Endometrium (tissue), 2 donors: Measurements from ENCODE around the gene BOLL.
A peak's percentile ranks its signal among the peaks of the same experiment; 100 is the strongest.
"Not testable (repeated sequence)": the region's sequence is repeated elsewhere in the genome, so short reads cannot be mapped to it uniquely, and the experiment has no call there.

Experiments
- FAIRE-seq: peaks from 2 replicates; lab custom pipeline; 2012; peaks lifted over from hg19 to GRCh38; lab: Jason Lieb, UNC
- donor health status: control.
- donor health status: control.

Gene BOLL, protein sequence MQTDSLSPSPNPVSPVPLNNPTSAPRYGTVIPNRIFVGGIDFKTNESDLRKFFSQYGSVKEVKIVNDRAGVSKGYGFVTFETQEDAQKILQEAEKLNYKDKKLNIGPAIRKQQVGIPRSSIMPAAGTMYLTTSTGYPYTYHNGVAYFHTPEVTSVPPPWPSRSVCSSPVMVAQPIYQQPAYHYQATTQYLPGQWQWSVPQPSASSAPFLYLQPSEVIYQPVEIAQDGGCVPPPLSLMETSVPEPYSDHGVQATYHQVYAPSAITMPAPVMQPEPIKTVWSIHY

DNA sequence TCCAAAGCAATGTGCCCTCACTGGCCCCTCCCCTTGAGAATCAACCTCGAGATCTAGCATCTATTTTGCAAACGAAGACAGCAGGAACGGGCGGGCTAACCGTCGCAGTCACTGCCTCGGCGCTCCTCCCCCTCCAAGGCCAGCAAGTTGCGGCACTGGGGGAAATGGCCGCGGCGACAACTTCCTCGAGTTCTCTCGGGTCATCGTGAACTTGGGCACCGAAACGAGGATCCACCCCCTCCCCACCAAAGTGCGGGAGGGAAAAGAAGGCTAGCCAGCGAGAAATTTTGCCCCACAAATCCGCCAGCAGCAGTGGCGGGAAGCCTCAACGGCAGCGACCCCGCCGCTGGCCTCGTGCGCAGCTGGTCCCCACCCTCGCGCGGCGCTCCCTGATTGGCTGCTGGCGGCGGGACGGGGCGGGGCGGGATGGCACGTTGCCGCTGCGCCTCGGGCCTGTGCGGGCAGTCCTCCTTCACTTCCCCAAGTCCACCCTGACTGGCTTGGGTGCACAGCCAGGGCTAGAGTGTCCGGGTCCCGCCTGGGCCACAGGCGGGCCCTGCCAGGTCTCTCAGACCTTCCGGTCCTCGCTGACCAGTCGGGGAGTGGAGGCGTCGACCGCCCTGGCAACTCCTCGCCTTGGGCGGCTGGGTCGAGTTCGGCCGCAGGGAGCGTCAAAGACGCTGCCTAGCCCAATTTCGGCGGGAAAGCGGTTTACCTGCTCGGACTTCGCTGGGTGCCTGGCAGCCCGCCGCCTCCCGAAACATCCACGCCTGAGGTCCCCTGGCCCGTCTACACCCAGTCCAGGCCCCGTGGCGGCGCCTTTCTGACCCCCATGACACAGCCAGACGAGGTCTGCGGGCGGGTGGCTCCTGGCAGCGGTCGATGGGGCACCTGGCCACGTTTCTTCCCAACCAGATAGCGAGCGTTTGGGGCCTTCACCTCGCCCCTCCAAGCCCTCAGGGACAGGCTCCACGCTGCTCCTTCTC is at the start of gene BOLL:
Gene BOLL, minus strand, starts transcription at position 364 of the 986 bp plus-strand sequence. CDS start 3,469 bp downstream, outside the sequence.
- FAIRE-seq = no peak

DNA sequence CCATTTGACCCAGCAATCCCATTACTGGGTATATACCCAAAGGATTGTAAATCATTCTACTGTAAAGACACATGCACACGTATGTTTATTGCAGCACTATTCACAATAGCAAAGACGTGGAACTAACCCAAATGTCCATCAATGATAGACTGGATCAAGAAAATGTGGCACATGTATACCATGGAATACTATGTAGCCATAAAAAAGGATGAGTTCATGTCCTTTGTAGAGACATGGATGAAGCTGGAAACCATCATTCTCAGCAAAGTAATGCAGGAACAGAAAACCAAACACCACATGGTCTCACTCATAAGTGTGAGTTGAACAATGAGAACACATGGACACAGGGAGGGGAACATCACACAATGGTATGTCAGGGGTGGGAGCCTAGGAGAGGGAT is 49.7 kb upstream of the BOLL start:
- not testable (repeated sequence) for FAIRE-seq

DNA sequence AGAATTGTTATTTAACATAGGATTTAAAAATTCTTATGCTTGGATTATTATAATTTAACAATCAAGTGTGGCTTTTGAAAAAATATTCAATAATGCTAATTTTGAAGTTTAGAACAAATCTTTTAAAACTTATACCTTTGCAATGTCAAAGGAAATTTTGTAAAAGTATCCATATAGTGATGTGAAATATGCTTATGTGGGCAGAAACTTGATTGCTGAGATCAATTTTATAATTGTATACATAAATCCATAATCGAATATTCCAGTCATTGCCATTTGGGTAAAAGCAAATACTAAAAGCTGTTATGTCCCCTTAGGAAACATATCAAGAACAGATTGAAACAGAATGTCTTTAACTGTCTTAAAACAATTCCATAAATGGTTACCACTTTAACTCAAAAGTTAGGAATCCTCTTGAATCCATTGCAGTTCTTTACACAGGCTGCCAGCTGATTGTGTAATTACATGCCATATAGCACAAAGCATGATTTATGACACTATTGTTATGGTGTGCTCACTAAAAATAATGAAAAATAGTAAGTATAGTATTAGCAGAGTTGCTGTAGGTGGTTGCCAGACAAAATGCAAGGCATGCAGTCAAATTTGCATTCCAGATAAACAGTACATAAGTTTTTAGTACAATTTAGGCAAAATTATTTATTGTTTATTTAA is 43.5 kb upstream of the BOLL start:
- no peak for FAIRE-seq

DNA sequence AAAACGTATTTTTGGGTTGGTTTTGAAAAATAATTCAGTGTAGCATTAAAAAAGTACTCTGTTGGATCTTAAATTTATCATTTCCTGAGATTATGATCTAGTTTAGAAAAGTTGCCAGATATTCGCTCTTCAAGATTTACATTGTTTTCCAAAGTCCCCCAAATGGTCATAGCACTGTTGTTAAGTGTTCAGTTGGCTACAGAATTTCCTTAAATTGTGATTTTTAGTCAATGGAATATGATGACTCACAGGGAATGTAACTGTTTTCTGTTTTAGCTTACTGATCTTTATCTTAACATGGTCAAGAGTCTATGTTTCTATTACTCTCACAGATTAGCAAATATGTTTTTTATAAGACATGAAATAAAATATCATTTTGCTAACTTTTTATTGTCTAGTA is 42.5 kb upstream of the BOLL start:
- FAIRE-seq = no peak

DNA sequence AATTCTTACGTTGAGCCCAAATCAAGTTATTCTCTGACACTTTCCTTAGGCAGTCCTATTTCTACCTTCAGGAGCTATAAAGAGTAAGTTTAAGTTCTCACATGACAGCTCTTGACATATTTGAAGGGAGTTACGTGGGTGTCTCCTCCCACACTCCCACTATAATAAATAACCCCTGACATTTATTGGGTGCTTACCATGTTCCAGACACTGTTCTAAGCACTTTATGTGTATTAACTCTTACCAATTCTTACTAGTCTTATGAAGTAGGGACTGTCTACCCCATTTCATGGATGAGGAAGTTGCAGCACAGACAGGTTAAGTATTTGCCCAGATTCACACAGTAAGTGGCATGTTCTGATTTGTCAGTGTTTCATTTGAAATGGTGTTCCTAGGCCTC is 37.2 kb upstream of the BOLL start:
- no peak for FAIRE-seq

DNA sequence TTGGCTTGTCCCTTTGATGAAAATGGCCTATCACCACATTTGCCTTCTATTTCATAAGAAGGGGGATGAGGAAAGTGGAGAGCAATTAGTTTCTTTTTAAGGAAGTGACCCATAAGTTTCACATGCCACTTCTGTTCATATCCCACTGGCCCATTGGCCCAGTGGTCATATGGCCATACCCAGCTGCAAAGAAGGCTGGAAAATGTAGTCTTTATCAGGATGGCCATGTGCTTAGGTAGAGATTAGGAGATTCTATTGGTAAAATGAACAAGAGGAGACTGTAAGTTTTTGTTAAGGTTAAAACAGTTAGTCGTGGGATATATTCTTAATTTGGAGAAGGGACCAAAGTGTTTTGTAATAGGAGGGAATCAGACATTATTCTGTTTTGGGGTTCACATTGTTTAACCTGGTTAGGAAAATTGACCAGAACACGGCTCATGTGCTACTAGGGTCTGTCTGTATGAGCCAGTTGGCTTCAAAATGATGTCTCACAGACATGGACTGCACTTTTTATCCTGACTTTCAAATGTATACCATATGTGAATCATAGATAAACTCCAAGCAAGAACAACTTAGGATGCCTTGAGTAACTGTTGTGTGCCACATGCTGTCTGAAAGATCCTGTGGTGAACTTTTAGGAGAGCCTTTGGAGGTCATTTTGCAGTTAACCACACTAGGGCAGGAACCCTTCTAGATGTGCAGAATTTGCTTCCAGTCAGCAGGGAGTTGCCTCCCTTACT is 36.6 kb upstream of the BOLL start:
- FAIRE-seq = no peak

DNA sequence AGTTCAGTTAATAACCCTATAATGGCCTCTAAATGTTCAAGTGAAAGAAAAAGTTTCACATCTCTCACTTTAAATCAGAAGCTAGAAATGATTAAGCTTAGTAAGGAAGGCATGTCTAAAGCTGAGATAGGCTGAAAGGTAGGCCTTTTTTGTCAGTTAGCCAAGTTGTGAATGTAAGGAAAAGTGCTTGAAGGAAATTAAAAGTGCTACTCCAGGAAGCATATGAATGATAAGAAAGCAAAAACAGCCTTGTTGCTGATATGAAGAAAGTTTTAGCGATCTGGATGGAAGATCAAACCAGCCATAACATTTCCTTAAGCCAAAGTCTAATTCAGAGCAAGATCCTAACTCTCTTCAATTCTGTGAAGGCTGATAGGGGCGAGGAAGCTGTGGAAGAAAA is 29.4 kb upstream of the BOLL start:
- FAIRE-seq = no peak

DNA sequence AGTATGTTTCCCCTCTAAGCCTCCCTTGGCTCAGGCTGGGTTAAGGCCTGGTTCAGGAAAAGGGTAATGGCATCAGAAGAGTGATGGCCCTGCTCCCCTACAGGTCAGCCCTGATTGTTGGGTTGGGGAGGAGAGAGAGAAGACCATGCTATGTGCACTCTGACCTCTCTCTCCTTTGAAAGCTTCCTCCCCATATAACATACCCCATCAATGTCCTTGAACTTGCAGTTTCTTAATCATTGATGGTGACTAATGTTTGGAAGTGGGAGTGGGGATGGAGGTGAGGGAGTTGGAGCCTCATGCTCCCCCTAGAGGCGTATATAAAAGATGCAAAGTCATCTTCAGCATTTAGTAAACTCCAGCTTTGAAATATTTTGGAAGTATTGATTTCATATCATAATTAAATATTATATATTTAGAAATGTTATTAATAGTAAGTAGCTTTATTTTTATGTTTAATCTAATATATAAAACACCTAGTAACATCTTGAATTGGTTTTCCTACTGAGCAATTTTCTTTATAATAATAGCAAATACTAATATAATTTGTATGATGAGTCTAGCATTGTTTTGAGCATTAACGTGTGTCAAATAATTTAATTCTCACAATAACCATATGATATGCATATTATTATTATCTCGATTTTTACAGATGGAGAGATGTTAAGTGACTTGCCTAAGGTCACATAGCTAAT is 28.1 kb upstream of the BOLL start:
- no peak for FAIRE-seq

DNA sequence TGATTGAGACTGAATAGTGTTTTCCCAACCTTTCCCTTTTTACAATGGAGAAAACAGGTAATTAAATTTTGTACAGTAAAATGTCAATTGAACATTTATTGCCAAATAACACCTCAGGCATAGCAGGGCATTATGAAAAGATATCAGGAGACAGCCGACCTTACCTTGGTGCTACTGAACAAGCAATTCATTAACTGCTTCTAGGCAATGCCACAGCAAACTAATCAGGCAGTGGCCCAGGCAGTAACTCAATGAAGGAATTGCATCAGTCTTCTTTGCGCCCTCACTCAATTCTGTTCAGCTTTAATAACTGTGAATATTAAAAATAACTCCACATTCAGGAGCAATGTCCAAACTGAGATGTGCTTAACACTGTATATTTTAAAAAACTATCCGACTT is 25.4 kb upstream of the BOLL start:
- FAIRE-seq = no peak

DNA sequence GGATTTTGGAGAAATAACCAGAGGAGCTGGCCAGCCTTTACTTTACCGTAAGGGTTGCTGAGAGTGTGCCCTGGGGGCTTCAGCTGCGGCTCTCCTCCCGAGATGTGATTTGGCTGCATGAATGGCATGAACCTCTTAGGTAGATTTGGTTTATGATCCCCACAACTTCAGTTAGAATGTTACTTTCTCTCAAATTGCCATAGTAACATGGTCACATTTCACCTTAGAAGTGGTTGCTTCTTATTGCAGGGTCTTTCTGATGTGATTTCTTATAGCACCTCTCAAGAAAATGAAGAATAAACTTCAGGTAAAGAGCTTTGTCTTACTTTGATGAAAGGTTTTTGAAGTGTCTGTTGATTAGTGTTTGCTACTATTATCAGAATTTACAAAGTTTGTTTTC is 24.9 kb upstream of the BOLL start:
- no peak for FAIRE-seq

DNA sequence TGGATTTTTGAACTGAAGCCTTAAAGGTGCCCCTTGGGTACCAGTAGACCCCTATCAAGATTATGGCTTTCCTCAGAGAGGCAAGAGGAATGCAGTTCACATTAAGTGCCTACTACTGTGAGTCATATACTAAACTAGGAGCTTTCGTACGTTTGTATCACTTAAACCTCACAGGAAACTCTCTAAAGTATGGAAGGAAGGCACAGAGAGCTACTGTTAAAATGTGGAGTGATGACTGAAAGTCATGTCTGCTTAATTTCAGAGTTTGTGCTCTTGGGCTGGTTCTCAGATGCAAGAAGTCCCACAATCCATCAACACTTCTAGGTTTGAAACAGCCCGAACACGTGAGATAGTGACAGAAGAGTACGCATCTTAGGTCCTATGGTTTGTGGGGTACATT is 23.9 kb upstream of the BOLL start:
- no peak for FAIRE-seq

DNA sequence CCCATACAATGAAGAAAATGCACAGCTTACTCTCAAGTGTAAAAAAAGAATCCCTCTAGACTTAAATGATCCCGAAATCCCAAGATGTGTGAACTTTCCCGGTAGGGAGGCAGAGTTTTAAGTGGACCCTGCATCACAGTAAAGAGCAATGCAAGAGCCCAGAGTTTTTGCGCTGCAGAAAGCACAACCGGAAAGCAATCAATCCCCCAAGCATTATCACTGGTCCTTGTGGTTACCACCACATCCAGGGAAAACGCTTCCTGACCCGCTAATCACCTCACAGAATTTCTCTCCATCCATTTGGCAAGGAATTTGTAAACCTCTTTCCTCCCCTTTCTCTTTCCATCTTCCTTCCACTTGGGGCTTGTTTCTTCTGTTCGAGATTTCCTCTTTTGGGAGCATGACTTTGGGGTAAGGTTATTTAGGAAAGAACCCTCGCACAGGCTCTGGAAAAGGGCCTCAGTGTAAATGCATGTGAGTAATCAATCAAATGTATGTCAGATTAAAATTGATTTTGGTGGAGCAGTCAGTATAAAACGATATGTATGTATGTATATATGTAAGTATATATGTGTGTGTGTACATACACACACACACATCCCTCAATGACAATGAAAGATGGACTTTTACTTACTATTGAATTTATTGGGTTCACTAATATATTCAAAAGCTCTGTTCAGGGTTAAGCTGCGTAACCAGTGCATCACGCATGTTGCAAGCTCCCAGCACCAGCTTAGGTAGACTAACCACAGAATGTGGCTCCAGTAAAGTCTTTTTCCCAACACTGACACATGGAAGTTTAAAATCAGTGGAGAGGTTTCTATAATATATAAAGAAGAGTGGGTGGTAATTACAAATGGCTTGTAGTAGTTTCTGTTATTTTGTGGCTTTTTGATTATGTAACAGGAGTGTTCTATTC is 20.9 kb upstream of the BOLL start:
- no peak for FAIRE-seq

DNA sequence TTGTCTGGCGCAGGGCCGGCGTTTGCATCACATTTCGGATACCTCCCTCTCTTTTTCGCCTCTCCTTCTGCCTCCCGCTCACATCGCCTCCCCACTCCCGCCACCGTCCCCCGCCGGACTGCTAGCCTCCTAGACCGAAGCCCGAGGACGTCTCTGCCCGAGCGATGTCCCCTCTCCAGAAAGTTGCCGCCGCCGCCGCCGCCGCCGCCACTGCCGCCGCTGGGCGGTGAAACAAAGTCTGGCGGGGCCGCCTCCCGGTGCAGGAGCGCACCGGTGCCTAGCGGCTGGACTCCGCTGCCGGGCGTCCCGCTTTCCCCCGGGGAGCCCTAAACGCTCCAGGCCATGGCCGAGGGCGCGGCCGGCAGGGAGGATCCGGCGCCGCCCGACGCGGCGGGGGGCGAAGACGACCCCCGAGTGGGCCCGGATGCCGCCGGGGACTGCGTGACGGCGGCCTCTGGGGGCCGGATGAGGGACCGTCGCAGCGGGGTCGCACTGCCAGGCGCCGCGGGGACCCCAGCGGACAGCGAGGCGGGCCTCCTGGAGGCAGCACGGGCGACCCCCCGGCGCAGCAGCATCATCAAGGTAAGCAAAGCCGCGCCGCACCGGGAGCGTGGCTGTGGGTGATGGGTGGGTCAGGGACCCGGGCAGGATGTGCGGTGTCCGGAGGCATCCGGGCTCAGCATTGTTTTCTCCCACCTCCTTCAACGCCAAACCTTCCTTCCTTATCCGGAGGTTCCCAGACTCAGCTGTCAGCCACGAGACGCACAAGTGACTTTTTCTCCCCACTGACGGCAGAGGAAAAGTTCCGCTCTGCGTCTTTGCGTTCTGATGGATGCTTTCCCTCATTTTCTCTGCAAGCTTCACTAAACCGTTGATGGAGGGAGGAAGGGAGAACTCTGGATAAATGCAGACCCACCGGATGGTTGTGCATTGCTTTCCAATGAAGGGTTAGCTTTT is 19.9 kb upstream of the BOLL start:
- FAIRE-seq = no peak

DNA sequence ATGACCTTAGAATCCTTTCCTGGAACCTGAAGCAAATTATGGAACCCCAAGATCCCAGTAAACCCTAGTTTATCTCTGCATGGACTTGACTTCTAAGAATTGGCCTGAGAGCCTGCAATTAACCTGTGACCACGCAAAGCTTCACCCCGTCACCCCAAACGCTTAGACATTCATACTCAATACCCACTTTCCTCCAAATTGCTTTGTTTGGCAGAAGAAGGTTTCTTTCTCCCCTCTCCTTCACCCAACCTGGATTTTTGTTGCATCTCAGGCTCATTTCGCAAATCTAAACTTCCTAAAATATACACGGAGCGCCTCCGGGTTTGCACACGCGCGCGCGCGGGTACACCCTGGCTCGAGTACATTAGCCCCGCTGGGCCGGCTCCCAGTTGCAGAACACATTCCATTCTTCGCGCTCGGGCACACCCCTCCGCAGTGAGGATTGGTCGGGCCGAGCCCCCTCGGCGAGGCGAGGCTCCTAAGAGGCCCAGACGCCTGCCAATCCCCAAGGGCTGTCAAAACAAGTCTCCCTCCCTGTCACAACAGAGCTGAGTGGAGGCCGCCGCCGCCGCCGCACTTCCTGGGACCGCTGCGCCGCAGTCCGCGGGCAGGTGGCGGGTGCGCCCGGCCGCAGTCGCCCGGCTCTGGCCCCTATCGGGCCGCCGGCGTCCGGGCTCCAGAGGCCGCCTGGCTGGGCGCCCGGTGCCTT is 19.1 kb upstream of the BOLL start, which contains the start of gene PLCL1:
Gene PLCL1, plus strand, starts transcription at position 545 of the 709 bp plus-strand sequence.
- FAIRE-seq = peak; percentile 39

DNA sequence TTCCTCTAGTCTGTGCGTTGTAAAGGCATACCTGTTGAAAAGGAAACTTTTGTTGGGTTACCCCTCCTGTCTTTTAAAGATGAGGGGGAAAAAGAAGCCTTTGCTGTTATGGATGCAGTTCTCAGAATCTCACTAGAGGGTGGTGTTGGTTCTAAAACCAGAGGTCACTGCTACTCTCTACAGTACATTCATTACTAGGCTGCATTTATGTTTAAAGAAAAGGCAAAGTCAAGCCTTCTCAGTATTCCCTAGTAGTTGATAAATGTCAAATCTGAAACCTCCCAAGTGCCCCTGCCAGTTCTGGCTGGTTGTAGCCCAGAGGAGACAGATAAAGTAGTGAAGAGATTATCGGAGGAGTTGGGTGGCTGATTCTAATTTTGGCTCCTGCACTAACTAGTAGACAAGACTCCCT is 17.9 kb upstream of the BOLL start:
- FAIRE-seq = peak; percentile 64

DNA sequence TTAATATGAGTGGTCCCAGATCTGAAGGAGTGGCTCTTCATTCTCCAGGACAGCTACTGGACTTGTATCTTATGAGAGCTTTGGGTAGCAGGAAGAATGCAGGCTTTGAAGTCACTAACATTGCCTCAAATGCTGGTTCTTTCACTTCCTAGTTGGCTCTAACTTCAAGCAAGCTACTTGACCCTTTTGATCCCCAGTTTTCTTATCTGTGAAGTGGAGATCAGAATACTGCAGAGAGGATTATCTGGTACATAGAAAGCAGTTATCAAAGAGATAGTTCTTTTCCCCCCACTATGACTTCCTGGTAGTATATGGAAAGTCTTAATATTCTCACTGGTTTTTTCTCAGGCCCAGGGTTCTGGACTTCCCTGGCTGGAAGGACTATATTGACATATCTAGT is 15.9 kb upstream of the BOLL start:
- no peak for FAIRE-seq

DNA sequence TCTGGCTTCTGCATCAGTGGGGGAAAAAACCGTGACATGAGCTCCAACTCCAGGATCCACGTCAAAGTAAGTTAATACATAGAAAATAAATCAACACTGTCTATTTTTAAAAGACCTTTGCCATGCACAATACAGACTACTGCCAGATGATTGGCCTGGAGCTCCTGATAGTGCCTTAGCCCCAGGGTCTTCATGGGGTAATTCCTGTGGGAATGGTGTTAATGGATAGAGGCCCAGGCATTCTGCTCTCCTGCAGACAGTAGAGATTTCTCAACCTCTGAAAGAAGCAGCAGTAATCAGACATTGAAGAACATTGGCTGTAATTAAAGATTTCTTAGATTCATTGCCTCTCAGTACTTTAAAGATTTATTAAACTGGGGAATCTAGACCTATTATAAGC is 15.0 kb upstream of the BOLL start:
- FAIRE-seq = no peak

DNA sequence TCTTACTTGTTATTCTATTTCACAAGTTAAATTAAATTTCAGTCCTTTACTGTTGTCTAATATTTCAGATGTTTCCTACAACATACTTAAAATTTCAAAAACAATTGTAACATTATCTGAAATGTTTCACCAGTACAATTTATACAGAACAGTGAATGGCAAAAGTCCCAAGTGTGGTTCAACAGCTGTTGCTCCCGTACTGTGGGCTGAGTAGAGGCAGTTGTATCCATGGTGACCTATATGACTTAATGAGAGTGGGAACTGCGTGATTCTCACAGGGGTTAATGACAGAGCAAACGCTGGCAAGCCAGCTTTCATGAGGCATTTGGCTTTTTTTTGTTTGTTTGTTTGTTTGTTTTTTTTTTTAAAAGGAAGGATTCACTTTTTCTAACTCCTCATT is 13.9 kb upstream of the BOLL start:
- FAIRE-seq = no peak
